Uterus (tissue), 2 donors: ENCODE measurements around the gene BAK1.

Source experiments
- POLR2A ChIP-seq, 2 donors: fragments of 450-650 bp; IDR thresholded peaks; one replicate each; pipeline ENCODE4 v1.6.1; 2016; ENCODE audit warnings: antibody characterized with exemption in 2 of 2, mild to moderate bottlenecking in 1 of 2, moderate library complexity in 1 of 2
- TF ChIP-seq, protein P1 (sequence below), 4 experiments: fragments of 200-600 bp in 2 of 4; fragments of 450-650 bp in 2 of 4; sonication (generic) in 2 of 4; IDR thresholded peaks; one replicate each; pipeline ENCODE4 v1.5.1; 2016 to 2019; ENCODE audit warnings: antibody characterized with exemption in 4 of 4, mild to moderate bottlenecking in 2 of 4, moderate library complexity in 1 of 4

DNA sequence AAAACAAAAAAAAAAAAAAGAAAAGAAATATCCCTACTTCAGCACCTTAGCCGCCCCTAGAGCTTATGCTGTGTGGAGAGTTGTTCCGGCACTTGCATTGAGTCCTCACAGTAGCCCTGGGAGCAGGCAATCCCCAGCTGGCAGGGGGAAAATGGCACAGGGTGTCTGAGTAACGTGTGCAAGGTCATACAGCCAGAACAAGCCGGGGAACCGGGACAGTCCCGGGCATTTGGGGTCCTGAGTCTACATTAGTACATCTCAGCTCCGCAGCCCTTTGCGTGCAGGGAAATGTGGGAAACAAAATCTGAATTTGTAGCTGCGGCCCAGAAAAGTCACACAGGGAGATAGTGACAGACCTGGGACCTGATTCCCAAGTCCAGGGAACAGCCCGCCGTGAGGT lies 3.4 kb downstream of the BAK1 start:
- TF ChIP-seq, protein P1, sequence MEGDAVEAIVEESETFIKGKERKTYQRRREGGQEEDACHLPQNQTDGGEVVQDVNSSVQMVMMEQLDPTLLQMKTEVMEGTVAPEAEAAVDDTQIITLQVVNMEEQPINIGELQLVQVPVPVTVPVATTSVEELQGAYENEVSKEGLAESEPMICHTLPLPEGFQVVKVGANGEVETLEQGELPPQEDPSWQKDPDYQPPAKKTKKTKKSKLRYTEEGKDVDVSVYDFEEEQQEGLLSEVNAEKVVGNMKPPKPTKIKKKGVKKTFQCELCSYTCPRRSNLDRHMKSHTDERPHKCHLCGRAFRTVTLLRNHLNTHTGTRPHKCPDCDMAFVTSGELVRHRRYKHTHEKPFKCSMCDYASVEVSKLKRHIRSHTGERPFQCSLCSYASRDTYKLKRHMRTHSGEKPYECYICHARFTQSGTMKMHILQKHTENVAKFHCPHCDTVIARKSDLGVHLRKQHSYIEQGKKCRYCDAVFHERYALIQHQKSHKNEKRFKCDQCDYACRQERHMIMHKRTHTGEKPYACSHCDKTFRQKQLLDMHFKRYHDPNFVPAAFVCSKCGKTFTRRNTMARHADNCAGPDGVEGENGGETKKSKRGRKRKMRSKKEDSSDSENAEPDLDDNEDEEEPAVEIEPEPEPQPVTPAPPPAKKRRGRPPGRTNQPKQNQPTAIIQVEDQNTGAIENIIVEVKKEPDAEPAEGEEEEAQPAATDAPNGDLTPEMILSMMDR (IDR thresholded peaks at IDR 0.05): no peak
- no peak for TF ChIP-seq POLR2A (IDR thresholded peaks at IDR 0.05)
